ENCODE results near the gene PTPRN2.
"Not testable (repeated sequence)": the region's sequence is repeated elsewhere in the genome, so short reads cannot be mapped to it uniquely, and the experiment has no call there.

The PTPRN2 gene

GRCh38 chr7:158244873-158245723 lies 342.5 kb downstream of the PTPRN2 start:
- DNase-seq, result no peak

GRCh38 chr7:158244430-158244829 lies 343.2 kb downstream of the PTPRN2 start:
- DNase-seq, result no peak

DNA sequence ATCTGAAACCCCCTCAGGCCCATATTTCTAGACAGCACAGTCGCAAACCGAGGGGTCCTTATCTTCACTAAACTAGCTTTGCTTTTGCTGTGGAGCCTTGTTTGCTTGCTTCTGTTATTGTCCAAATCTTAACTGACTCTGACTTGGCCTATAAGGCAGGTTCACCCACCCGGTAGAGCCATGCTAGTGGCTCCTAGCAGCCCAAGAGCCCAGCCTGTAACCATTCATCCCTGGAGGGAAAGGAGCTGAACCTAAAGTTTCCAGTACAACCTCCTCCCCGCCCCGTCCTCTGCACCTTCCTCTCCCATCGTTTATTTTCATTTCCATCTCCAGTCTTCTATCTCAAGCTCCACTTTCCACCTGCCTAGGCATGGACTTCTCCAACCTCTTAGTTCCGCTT lies 345.7 kb downstream of the PTPRN2 start:
- no peak for DNase-seq

GRCh38 chr7:158240801-158241200 lies 346.8 kb downstream of the PTPRN2 start:
- no peak for DNase-seq

DNA sequence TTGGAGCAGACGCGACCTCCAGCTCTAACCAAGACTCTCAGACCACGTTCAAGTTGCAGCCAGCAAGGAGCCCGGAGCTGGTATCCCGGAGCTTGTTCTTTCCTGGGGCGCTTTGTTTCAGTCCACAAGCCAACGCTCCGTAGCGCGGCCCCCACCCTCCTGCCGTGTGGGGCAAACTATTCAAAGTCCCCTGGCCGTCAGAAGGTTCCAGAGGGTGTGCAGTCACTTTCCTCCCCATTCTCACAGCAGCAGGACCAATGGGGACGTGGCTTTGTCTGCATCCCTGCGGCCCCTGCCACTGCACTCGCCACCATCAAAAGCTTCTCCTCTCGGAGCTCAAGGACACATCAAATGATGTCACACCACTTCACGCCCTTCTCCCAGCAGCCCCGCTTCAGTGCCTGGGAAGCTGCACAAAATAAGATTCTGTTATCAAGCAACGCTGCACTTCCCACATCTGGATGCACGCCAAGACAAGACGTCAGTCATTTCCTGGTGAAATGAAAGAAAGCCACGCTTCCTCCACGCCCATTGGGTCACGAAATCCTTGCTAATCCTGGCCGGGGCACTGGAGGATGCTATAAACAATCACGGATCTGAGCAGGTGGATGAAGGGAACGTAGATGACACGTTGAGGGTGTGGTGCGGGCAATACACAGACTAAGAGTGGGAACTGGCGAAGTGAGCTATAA lies 348.2 kb downstream of the PTPRN2 start:
- no peak for DNase-seq

GRCh38 chr7:158238616-158239289 lies 348.9 kb downstream of the PTPRN2 start:
- DNase-seq, result no peak

DNA sequence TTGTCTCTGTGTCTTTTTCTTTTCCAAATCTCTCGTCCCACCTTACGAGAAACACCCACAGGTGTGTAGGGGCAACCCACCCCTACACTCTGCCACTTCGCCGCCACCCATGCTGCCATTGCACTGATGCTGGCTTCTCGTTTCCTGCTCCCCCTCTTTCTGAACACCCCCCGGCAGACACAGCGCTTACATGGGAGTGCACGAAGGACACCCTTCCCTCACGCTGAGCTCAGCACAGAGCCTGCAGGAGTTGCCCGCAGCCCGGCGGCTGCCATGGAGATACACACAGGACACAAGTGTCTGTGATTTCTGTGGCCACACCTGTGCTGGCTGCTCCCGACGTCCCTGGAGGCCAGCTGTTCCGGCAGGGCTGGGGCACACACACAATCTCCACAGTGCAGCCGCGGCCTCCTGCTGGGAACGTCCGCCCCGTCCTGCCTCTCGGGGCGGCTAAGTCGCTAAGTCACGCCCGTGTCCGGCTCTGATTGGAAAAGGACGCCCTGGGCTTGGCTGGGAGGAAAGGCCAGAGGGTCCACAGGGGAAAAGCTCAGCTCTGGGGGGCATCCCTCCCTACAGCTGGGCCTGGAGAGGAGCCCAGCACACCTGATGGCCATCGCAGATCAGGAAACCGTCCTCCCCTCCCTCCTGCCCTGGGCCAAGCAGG lies 349.8 kb downstream of the PTPRN2 start:
- DNase-seq, result no peak

GRCh38 chr7:158236400-158236799 lies 351.2 kb downstream of the PTPRN2 start:
- DNase-seq, result no peak

DNA sequence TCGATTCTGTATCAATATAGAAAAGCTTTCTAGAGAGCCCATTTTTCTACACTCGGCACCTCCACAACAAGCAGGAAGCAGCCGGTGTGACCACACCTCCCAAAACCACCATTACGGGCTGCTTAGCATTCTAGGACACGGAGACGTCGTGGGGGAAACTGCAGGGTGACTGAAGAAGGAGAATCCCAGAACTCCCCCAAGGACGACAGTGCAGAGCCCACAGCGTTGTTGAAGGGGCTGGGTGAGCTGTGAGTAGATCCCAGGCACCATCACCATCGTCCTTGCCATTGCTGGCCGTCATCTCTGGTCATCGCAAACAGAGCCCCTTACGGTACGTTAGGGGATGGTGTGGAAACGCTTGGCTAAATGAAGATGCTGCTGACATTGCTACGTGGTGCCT lies 351.8 kb downstream of the PTPRN2 start:
- no peak for DNase-seq

DNA sequence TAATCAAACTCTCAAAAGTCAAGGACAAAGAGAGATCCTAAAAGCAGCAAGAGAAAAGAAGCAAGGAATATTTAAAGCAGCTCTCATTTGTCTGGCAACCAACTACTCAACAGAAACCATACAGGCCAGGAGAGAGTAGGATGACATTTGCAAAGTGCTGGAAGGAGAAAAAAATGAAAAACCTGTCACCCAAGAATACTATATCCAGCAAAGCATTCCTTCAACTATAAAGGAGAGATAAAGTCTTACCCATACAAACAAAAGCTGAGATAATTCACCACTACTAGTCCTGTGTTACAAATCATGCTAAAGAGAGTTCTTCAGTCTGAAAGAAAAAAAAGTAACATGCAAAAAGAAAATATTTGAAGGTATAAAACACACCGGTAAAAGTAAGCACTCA lies 357.7 kb downstream of the PTPRN2 start:
- no peak for DNase-seq

DNA sequence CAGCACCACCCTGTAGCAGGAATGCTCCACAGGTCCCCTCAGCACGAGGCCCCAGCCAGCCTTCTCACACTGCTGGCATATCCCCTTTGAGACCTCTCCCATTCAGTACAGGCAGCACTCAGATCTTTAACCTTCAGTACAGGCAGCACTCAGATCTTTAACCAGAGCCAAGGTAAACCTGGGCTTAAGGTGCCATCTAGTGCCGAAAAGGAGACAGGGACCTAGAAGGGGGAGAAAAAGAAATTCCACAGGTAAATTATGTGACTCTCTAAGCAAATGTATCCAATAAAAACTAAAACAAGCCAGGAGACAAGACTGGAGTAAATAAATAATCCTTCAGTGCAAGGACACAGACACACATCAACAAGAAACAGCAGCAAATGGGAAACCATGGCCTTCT lies 358.6 kb downstream of the PTPRN2 start:
- DNase-seq, result no peak

- no peak for DNase-seq
Observed at GRCh38 chr7:158228131-158228530, 359.5 kb downstream of the PTPRN2 start.

GRCh38 chr7:158227258-158227984 lies 360.2 kb downstream of the PTPRN2 start:
- no peak for DNase-seq

DNA sequence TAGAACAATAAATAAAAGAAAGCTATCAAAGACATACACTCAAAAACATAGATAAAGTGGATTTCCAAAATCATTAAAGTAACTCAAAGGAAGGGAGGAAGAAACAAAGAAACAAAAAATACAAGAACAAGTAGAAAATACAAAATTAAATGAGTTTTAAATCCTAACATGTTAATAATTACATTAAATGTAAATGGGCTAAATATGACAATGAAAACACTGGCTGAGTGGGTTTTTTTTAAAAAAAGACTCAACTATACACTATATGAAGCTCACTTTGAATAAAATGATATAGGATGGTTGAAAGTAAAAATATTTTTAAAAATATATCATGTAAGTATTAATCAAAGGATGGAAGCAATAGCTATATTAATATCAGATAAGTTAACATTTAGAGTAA lies 371.4 kb downstream of the PTPRN2 start:
- DNase-seq, result no peak

GRCh38 chr7:158209435-158209834 lies 378.2 kb downstream of the PTPRN2 start:
- no peak for DNase-seq

- no peak for DNase-seq
Observed at GRCh38 chr7:158206341-158206740, 381.3 kb downstream of the PTPRN2 start.

DNA sequence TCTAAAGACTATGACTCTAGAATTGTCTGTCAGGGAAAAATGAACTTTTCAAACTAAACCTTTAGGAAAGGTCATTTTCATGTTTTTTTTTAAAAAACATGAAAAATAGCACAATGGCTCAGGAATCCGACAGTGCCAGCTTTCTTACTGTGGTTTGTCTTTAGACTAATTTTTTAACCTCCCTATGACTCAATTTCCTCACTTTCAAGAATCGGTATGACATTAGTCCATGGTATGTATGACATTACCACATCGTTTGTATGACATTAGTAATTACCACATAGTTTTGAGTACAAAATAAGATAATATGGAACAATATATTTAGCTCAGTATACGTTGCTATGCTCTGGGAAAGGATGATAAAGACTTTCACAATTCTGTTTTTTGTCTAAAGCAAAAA lies 383.2 kb downstream of the PTPRN2 start:
- no peak for DNase-seq

DNA sequence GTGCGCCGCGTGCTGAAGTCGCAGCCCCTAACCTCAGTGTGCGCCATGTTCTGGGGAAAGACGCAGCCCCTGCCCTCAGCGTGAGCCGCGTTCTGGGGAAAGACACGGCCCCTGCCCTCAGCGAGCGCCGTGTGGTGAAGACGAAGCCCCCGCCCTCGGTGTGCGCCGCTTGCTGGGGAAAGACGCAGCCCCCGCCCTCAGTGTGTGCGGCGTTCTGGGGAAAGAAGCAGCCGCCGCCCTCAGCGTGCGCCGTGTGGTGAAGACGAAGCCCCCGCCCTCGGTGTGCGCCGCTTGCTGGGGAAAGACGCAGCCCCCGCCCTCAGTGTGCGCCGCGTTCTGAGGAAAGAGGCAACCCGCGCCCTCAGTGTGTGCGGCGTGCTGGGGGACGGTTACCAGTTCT lies 383.7 kb downstream of the PTPRN2 start:
- DNase-seq, result not testable (repeated sequence)

DNA sequence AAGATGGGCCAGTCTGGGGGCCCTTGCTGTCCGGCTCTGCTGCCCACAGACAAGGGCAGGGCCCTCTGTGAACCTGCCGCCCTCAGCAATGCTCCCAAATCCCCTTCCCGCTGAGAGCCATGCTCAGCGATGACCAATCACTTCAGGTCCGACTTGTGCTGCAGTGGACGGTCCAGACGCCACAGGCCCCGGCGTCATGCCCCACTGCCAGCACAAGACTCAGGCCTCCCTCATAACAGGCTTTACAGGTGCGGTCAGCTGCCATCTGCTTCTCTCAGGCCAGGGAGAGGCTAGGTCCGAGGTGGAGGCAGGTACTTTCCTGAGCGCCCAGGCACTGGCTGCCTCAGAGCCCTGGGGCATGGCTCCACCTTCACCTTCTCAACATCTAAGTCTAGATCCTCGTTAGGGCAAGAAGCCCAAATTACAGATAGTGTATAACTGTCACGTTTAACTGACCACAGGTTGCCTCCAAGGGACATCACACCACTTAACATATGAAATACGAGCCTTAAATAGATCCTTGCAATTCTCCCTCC lies 393.2 kb downstream of the PTPRN2 start:
- DNase-seq, result no peak

GRCh38 chr7:158193446-158193845 lies 394.2 kb downstream of the PTPRN2 start:
- DNase-seq, result no peak

GRCh38 chr7:158192956-158193355 lies 394.7 kb downstream of the PTPRN2 start:
- no peak for DNase-seq

DNA sequence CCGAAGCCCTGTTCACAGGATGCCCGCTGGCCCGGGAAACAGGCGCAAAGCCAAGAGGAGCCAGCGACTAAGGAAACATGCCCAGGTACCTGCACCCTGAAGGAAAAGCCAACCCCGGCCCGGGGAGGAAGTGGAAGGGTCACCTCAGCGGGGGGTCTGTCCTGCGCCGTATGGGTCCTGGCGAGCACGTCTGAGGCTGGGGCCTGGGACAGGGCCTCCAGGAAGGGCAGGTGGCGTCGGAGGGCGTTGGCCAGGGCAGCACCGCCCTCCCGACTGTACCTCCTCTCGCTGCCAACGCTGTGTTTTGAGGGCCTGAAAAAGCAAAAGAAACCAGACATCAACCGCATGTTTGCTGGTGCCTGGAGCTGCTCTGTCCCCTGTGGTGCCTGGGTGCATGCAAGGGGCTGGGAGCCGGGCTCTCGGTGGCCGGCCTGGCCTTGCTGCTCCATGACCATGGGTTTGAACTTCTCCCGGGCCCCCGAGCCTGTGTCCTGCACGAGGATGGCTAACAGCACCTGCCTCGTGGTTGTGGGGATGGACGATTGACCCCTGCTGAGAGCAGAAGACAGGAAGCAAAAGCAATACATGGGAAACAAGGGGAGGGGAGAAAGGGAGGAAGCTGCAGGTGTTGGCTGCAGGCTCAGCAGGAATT lies 395.3 kb downstream of the PTPRN2 start:
- no peak for DNase-seq
